ENCODE data around the gene COLGALT1. TPM values are rescaled to one million over a fixed set of nuclear protein-coding genes. Genes with fewer than 3 reads are reported as not detected.

The COLGALT1 gene
- total RNA-seq, 3 donors from 2014 or later (not counting 1 experiment from before 2014, with no cell fraction given), result 39.0 to 55.4 (median 43.7) TPM

GRCh38 chr19:17522988-17523872 is 32.2 kb upstream of the COLGALT1 start:
- no peaks in the 10 kb centered on the region for H3K27me3 Mint-ChIP-seq (ENCODE audit: low read depth in 2 of 2)
- peak overlapping the region; percentile 10 for H3K4me3 ChIP-seq (ENCODE audit: low read length)
- peaks cover 2% of the 10 kb centered on the region for H3K36me3 ChIP-seq (ENCODE audit: control insufficient read depth, insufficient read depth, low read length)
- ATAC-seq (peak; percentile 90 to 94 (median 92)), DNase-seq (peak; percentile 34 to 63)
- no peaks in the 10 kb centered on the region for H3K9me3 Mint-ChIP-seq
- H3K4me1 ChIP-seq (ENCODE audit: control insufficient read depth, insufficient read depth, low read length), result peaks cover 42% of the 10 kb centered on the region
- intact Hi-C loops (cut with micrococcal nuclease), result loop anchor here (2.0 kb wide), 1 partner anchor 16 kb away; no protein-coding TSS in a partner anchor
- peak overlapping the region; percentile 80 for H3K27ac ChIP-seq (ENCODE audit: low read length)
- H3K27me3 ChIP-seq (ENCODE audit: control insufficient read depth, insufficient read depth, low read length), result no peaks in the 10 kb centered on the region
- no peak for TF ChIP-seq CTCF (IDR thresholded peaks at IDR 0.05)
- peak overlapping the region; percentile 87 to 97 for H3K27ac Mint-ChIP-seq
- WGBS (ENCODE audit: insufficient coverage), result 9% methylated on average over 24 of the region's 24 CpGs
- peaks cover 21 to 22% of the 10 kb centered on the region in 2 donors for H3K4me1 Mint-ChIP-seq
- H3K9me3 ChIP-seq (ENCODE audit: control insufficient read depth, insufficient read depth, low read length), result no peaks in the 10 kb centered on the region
- no peaks in the 10 kb centered on the region for H3K36me3 Mint-ChIP-seq
- H3K4me3 Mint-ChIP-seq, result peak overlapping the region; percentile 77

GRCh38 chr19:17524651-17525050 is 30.8 kb upstream of the COLGALT1 start:
- no peaks in the 10 kb centered on the region for H3K36me3 Mint-ChIP-seq
- DNase-seq, result no peak
- no peaks in the 10 kb centered on the region for H3K27me3 Mint-ChIP-seq (ENCODE audit: low read depth in 2 of 2)
- H3K27ac Mint-ChIP-seq, result peak overlapping the region; percentile 7 to 87
- intact Hi-C loops (cut with micrococcal nuclease), result no loop called here
- H3K4me3 Mint-ChIP-seq, result peak overlapping the region; percentile 9
- no peaks in the 10 kb centered on the region for H3K27me3 ChIP-seq (ENCODE audit: control insufficient read depth, insufficient read depth, low read length)
- 99% methylated on average over 4 of the region's 4 CpGs for WGBS (ENCODE audit: insufficient coverage)
- H3K4me1 ChIP-seq (ENCODE audit: control insufficient read depth, insufficient read depth, low read length), result peaks cover 56% of the 10 kb centered on the region
- H3K9me3 Mint-ChIP-seq, result peaks cover 0 to 2% of the 10 kb centered on the region in 2 donors
- peaks cover 9% of the 10 kb centered on the region for H3K9me3 ChIP-seq (ENCODE audit: control insufficient read depth, insufficient read depth, low read length)
- TF ChIP-seq CTCF (IDR thresholded peaks at IDR 0.05), result no peak
- H3K36me3 ChIP-seq (ENCODE audit: control insufficient read depth, insufficient read depth, low read length), result peaks cover 2% of the 10 kb centered on the region
- H3K4me3 ChIP-seq (ENCODE audit: low read length), result no peak overlapping the region
- ATAC-seq, result no peak
- no peak overlapping the region for H3K27ac ChIP-seq (ENCODE audit: low read length)
- H3K4me1 Mint-ChIP-seq, result peaks cover 33 to 34% of the 10 kb centered on the region in 2 donors

GRCh38 chr19:17525141-17525540 is 30.3 kb upstream of the COLGALT1 start:
- H3K27me3 ChIP-seq (ENCODE audit: control insufficient read depth, insufficient read depth, low read length), result no peaks in the 10 kb centered on the region
- 86% methylated on average over 9 of the region's 9 CpGs for WGBS (ENCODE audit: insufficient coverage)
- no peaks in the 10 kb centered on the region for H3K27me3 Mint-ChIP-seq (ENCODE audit: low read depth in 2 of 2)
- no peak overlapping the region for H3K4me3 Mint-ChIP-seq
- peaks cover 61% of the 10 kb centered on the region for H3K4me1 ChIP-seq (ENCODE audit: control insufficient read depth, insufficient read depth, low read length)
- DNase-seq (no peak), ATAC-seq (no peak)
- no peak overlapping the region for H3K4me3 ChIP-seq (ENCODE audit: low read length)
- H3K36me3 Mint-ChIP-seq, result no peaks in the 10 kb centered on the region
- peaks cover 34 to 35% of the 10 kb centered on the region in 2 donors for H3K4me1 Mint-ChIP-seq
- H3K9me3 ChIP-seq (ENCODE audit: control insufficient read depth, insufficient read depth, low read length), result peaks cover 9% of the 10 kb centered on the region
- H3K36me3 ChIP-seq (ENCODE audit: control insufficient read depth, insufficient read depth, low read length), result peaks cover 2% of the 10 kb centered on the region
- TF ChIP-seq CTCF (IDR thresholded peaks at IDR 0.05), result no peak
- H3K27ac ChIP-seq (ENCODE audit: low read length), result no peak overlapping the region
- no peak overlapping the region for H3K27ac Mint-ChIP-seq
- H3K9me3 Mint-ChIP-seq, result peaks cover 0 to 2% of the 10 kb centered on the region in 2 donors
- intact Hi-C loops (cut with micrococcal nuclease), result no loop called here
